Gastroesophageal sphincter (tissue), 4 donors: ENCODE data around the gene ETDB. TPM values are rescaled to one million over a fixed set of nuclear protein-coding genes. Genes with fewer than 3 reads are reported as not detected.
"Not testable (repeated sequence)": the region's sequence is repeated elsewhere in the genome, so short reads cannot be mapped to it uniquely, and the experiment has no call there.

Experiments
- ATAC-seq: fragments of 150-250 bp; one replicate; pipeline ENCODE4 v1.9.1; 2016; ENCODE audit warnings: mild to moderate bottlenecking, moderate library complexity
- H3K27ac ChIP-seq, 4 donors: fragments of 200-600 bp; sonication (generic) in 3 of 4; 1 replicate in 3 of 4; 2 replicates in 1 of 4; pipeline ENCODE4 v1.5.1; 2016 to 2019
- H3K27me3 ChIP-seq: fragments of 200-600 bp; sonication (generic); one replicate; pipeline ENCODE4 v1.5.1; 2019
- H3K36me3 ChIP-seq, 2 donors: fragments of 200-600 bp; sonication (generic); one replicate each; pipeline ENCODE4 v1.5.1; 2019; ENCODE audit warnings: control low read depth in 1 of 2
- H3K4me1 ChIP-seq, 3 donors: fragments of 200-600 bp; sonication (generic); 1 replicate in 2 of 3; 2 replicates in 1 of 3; pipeline ENCODE4 v1.5.1; 2016 to 2019; ENCODE audit warnings: control low read depth in 2 of 3
- H3K4me3 ChIP-seq, 2 donors: fragments of 200-600 bp; sonication (generic); one replicate each; pipeline ENCODE4 v1.5.1; 2019; ENCODE audit warnings: mild to moderate bottlenecking in 1 of 2, moderate library complexity in 1 of 2
- H3K9me3 ChIP-seq, 3 donors: fragments of 200-600 bp; sonication (generic); one replicate each; pipeline ENCODE4 v1.5.1; 2017 to 2019; ENCODE audit warnings: control low read depth in 2 of 3
- EP300 ChIP-seq: sonication (generic); formaldehyde crosslinking; IDR thresholded peaks from one replicate; pipeline ENCODE4 v1.6.1; 2017; ENCODE audit warnings: antibody characterized with exemption, mild to moderate bottlenecking
- POLR2A ChIP-seq, 2 donors: fragments of 450-650 bp; IDR thresholded peaks; one replicate each; pipeline ENCODE4 v1.6.1; 2017; ENCODE audit warnings: antibody characterized with exemption in 2 of 2, mild to moderate bottlenecking in 2 of 2, moderate library complexity in 1 of 2
- POLR2AphosphoS5 ChIP-seq: sonication (generic); formaldehyde crosslinking; IDR thresholded peaks from one replicate; pipeline ENCODE4 v1.6.1; 2017; ENCODE audit warnings: antibody characterized with exemption
- WGBS, 2 donors: methylation state at CpG; one replicate each; pipeline ENCODE4 v1.1.5; 2018; ENCODE audit warnings: low coverage in 1 of 2; 5-methylcytosine and 5-hydroxymethylcytosine counted together
- total RNA-seq, 4 donors: library from RNA; depleted of rRNA; stranded (reverse); fragments of >200 nt; gene quantifications; one replicate each; pipeline ENCODE4 v1.1.0, GENCODE V29; 2016
- TF ChIP-seq, protein P1 (sequence below), 4 experiments: fragments of 200-600 bp in 2 of 4; fragments of 450-650 bp in 2 of 4; sonication (generic) in 1 of 4; IDR thresholded peaks; one replicate each; pipeline ENCODE4 v1.5.1; 2017 to 2019; ENCODE audit warnings: antibody characterized with exemption in 4 of 4, mild to moderate bottlenecking in 2 of 4, moderate library complexity in 2 of 4

ETDB gene
- not detected for total RNA-seq

GRCh38 chrX:135120056-135120576 lies at the start of gene ETDB:
ETDB (minus strand) TSS chrX:135120526; CDS start chrX:135119261, 1,265 bp downstream.
- H3K27me3 ChIP-seq, ATAC-seq, H3K4me3 ChIP-seq, H3K9me3 ChIP-seq, H3K4me1 ChIP-seq, H3K36me3 ChIP-seq, H3K27ac ChIP-seq: not testable (repeated sequence)
- no CpG with 5 or more reads among the region's 1 CpG for WGBS, 2 donors

- not testable (repeated sequence) for H3K4me3 ChIP-seq, H3K27me3 ChIP-seq, H3K27ac ChIP-seq, H3K36me3 ChIP-seq, ATAC-seq, H3K4me1 ChIP-seq
- 61 to 64% methylated on average over 3 of the region's 3 CpGs for WGBS, 2 donors
- H3K9me3 ChIP-seq, result peaks cover 0 to 14% (median 0%) of the 10 kb centered on the region in 3 donors
Measured at GRCh38 chrX:135169534-135169933, 49.2 kb upstream of the ETDB start.

- TF ChIP-seq POLR2A (IDR thresholded peaks at IDR 0.05) (no peak), EP300 (no peak), POLR2AphosphoS5 (no peak)
- TF ChIP-seq, protein P1, sequence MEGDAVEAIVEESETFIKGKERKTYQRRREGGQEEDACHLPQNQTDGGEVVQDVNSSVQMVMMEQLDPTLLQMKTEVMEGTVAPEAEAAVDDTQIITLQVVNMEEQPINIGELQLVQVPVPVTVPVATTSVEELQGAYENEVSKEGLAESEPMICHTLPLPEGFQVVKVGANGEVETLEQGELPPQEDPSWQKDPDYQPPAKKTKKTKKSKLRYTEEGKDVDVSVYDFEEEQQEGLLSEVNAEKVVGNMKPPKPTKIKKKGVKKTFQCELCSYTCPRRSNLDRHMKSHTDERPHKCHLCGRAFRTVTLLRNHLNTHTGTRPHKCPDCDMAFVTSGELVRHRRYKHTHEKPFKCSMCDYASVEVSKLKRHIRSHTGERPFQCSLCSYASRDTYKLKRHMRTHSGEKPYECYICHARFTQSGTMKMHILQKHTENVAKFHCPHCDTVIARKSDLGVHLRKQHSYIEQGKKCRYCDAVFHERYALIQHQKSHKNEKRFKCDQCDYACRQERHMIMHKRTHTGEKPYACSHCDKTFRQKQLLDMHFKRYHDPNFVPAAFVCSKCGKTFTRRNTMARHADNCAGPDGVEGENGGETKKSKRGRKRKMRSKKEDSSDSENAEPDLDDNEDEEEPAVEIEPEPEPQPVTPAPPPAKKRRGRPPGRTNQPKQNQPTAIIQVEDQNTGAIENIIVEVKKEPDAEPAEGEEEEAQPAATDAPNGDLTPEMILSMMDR (IDR thresholded peaks at IDR 0.05), result no peak
- no peak overlapping the region for H3K4me3 ChIP-seq
- H3K4me1 ChIP-seq, result no peaks in the 10 kb centered on the region
- peaks cover 0 to 14% (median 0%) of the 10 kb centered on the region in 3 donors for H3K9me3 ChIP-seq
- no peaks in the 10 kb centered on the region for H3K36me3 ChIP-seq
- no peak overlapping the region for H3K27ac ChIP-seq
- H3K27me3 ChIP-seq, result no peaks in the 10 kb centered on the region
- ATAC-seq, result no peak
- WGBS, 2 donors, result 38 to 57% methylated on average over 3 of the region's 3 CpGs
Measured at GRCh38 chrX:135168486-135168885, 48.2 kb upstream of the ETDB start.

DNA sequence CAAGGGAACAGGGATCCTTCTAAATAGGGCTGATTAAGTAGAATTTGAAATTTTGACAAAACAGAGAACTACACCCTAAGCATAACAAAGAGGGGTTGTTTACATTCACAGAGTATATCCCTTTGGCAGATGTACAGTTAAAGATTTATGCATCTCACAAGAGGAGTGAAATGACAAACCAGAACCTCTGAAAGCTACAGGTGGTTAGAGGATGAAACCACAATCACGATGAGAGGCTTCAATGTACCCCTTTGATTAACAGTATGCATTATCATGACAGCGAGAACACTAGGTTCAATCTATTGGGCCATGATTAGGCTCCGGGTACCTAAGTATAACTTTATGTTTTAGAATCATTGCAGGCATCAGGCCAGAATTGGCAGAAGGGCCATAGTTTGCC lies 34.4 kb upstream of the ETDB start:
- whole genome bisulfite sequencing, 2 donors, result no CpG with 5 or more reads among the region's 3 CpGs
- not testable (repeated sequence) for H3K9me3 ChIP-seq, ATAC-seq, H3K27ac ChIP-seq, H3K4me3 ChIP-seq, H3K4me1 ChIP-seq, H3K27me3 ChIP-seq, H3K36me3 ChIP-seq

DNA sequence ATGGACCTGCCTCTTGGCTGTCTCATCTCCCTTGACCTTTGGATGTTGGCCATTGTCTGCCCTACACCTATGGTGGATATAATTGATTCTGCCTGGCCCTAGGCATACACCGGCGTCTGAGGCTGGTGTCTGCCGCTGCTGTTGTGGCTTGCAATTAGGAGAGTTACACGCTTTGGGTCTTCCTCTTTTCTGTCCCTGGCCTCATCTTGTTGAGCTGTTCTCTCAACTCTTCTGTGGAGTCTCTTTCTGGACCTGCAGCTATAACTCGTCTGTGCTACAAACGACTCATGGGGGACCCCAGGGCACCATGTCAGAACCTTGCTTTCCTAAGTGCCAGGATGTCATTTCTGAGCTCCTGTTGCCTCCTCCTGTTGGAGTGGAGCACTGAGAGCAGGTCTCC lies 5.8 kb upstream of the ETDB start:
- not testable (repeated sequence) for ATAC-seq, H3K36me3 ChIP-seq, H3K27me3 ChIP-seq, H3K9me3 ChIP-seq, H3K4me1 ChIP-seq, H3K4me3 ChIP-seq, H3K27ac ChIP-seq
- WGBS, 2 donors, result no CpG with 5 or more reads among the region's 6 CpGs

- not testable (repeated sequence) for H3K4me1 ChIP-seq, H3K27me3 ChIP-seq, H3K36me3 ChIP-seq, H3K4me3 ChIP-seq, H3K27ac ChIP-seq, H3K9me3 ChIP-seq, ATAC-seq
- no CpG with 5 or more reads among the region's 2 CpGs for WGBS, 2 donors
Measured at GRCh38 chrX:135116064-135116463, 4.3 kb downstream of the ETDB start.

DNA sequence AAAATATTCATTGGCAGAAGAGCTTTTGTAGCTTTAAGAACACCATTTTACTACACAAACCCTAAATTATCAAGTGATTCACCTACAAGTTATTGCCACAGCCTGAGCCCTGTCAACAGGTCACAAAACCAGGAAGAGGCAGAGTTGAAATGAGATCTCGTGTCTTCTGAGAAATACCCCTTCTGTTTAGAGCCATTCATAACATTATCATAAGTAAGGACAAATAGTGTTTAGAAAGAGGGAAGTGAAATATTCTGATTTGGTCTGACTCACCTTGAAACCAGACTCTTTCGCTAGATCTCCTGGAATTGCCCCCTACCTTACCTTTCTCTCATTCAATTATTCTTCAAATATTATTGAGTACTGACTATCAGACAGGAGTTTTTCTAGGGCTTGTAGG lies 5.9 kb downstream of the ETDB start:
- ATAC-seq, result no peak
- TF ChIP-seq, protein P1 (IDR thresholded peaks at IDR 0.05), result no peak
- TF ChIP-seq POLR2A (IDR thresholded peaks at IDR 0.05) (no peak), POLR2AphosphoS5 (no peak), EP300 (no peak)
- Histone ChIP-seq H3K36me3 (no peaks in the 10 kb centered on the region), H3K9me3 (no peaks in the 10 kb centered on the region), H3K4me3 (no peak overlapping the region), H3K27me3 (no peaks in the 10 kb centered on the region), H3K4me1 (no peaks in the 10 kb centered on the region), H3K27ac (no peak overlapping the region)
- WGBS, 2 donors, result 56 to 83% methylated on average over 1 to 2 of the region's 2 CpGs

GRCh38 chrX:135112743-135113142 lies 7.6 kb downstream of the ETDB start:
- no CpG with 5 or more reads among the region's 1 CpG for WGBS, 2 donors
- no peak overlapping the region for H3K27ac ChIP-seq
- H3K36me3 ChIP-seq, result no peaks in the 10 kb centered on the region
- H3K4me1 ChIP-seq, result no peaks in the 10 kb centered on the region
- TF ChIP-seq, protein P1 (IDR thresholded peaks at IDR 0.05), result no peak
- TF ChIP-seq POLR2AphosphoS5 (no peak), EP300 (no peak), POLR2A (IDR thresholded peaks at IDR 0.05) (no peak)
- no peaks in the 10 kb centered on the region for H3K27me3 ChIP-seq
- H3K9me3 ChIP-seq, result no peaks in the 10 kb centered on the region
- H3K4me3 ChIP-seq, result no peak overlapping the region
- ATAC-seq, result no peak
